Suppressor macrophage treated with lipopolysaccharide for 1 hour (primary cell): ENCODE data around the gene SLC25A3.
"Not testable (repeated sequence)": the region's sequence is repeated elsewhere in the genome, so short reads cannot be mapped to it uniquely, and the experiment has no call there.

Experiments
- DNase-seq, 3 donors: peaks; one replicate each; pipeline ENCODE4 v3.0.0-alpha.2; 2020 to 2022

SLC25A3 gene

GRCh38 chr12:98593351-98594049 is at the start of gene SLC25A3:
TSS of gene SLC25A3 (plus strand) at chr12:98593686. CDS start at chr12:98593979, 293 bp downstream.
- DNase-seq: peak; percentile 98 to 99 (median 99)

- DNase-seq: no peak
These were observed 49.8 kb upstream of the SLC25A3 start for GRCh38 chr12:98543701-98544100.

DNA sequence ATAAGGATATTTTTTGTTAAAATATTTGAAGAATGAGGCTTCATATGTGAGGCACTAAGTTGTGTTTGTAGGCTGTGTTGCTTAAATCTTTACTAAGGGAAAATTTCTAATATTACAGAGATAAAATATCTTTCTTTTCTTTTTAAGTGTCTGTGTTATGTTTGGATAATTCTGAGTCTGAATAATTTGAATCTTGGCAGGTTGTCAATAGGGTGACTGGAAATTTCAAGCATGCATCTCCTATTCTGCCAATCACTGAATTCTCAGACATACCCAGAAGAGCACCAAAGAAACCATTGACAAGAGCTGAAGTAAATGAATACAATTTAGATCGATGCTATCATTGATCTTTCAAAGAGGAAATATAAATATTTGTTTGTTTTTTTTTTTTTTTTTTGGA is 48.7 kb upstream of the SLC25A3 start:
- DNase-seq: no peak

DNA sequence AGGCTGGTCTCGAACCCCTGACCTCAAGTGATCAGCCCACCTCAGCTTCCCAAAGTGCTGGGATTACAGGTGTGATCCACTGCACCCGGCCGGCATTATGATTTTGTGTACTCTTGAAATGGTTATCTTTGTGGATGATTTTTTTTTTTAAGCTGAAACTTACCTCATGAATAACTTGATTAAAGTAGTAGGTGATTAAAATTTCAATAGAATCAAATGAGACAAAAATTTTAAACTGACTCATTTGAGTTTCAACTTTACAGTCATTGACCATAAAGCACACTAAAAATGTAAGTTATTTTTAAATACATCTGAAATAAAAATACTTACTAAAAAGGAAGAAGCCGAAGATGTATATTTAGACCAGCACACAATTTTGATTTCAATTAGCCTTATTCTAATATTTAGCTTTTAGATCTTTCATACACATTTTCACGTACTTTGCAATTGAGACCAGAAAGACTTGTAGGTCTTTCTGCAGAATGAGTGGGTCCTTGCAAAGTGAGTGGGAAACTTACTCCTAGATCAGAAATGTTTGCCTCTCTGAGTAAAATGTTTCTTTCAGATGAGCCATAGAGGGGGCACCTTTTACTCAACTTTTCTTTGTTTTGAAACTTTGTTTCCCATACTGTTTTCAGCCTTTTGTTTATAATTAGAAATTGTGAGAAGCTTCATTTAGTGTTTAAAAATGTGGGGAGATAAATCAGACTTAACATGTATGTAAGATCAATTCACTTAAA is 43.9 kb upstream of the SLC25A3 start:
- DNase-seq: no peak

GRCh38 chr12:98551787-98552186 is 41.7 kb upstream of the SLC25A3 start:
- no peak for DNase-seq

DNA sequence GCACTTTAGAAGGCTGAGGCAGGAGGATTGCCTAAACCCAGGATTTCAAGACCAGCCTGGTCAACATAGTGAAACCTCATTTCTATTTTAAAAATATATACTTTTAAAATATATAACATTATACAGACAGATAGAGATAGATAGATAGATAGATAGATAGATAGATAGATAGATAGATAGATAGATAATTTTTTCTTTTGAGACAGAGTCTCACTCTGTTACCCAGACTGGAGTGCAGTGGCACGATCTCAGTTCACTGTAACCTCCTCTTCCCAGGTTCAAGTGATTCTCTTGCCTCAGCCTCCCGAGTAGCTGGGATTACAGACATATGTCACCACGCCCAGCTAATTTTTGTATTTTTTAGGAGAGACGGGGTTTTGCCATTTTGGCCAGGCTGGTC is 35.4 kb upstream of the SLC25A3 start:
- DNase-seq: not testable (repeated sequence)

DNA sequence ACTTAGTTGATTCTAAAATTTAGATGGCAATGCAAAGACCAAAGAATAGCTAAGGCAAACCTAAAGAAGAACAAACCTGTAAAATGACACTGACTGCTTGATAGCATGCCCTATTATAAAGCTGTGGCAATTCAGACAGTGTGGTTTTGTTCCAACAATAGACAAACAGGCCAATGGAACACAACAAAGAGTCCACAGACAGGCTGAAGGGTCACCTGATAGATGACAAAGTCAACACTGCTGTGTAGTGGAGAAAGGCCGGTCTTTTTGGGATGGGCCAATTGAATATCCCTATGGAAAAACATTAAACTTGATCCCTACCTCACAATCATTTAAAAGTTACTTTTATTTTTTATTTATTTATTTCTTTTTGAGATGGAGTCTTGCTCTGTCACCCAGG is 33.8 kb upstream of the SLC25A3 start:
- DNase-seq: no peak

DNA sequence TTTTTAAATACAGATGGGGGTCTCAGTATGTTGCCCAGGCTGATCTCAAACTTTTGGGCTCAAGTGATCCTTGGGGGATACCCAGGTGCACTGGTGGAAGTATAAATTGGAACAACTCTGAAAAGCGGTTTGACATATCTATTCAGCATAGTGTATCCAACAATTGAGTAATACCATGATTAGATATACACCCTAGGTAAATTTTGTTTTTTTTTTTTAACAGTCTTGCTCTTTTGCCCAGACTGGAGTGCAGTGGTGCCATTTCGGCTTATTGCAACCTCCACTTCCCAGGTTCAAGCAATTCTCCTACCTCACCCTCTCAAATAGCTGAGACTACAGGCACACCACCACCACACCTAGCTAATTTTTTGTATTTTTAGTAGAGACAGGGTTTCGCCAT is 31.6 kb upstream of the SLC25A3 start:
- no peak for DNase-seq

- peak in 1 of 3 donors; percentile 12 for DNase-seq
These were observed 21.5 kb upstream of the SLC25A3 start for GRCh38 chr12:98572010-98572409.

DNA sequence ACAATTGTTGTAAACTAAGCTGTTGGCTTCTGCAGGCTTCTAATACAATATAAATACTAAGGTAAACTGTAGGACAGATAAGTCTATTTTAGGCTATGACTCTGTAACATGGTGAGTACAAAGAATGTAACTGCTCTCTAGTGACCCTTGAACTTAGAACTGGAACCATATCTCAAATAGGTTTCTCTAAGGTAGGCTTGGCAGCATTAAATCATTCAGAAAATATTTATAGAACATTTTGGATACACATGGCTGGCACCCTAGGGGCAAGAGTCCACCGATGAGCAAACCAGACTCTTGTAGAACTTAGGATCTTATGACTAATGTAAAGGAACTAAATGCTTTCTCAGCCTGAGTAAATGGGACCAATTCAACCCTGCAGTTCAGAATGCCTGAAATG is 19.4 kb upstream of the SLC25A3 start:
- DNase-seq: no peak

DNA sequence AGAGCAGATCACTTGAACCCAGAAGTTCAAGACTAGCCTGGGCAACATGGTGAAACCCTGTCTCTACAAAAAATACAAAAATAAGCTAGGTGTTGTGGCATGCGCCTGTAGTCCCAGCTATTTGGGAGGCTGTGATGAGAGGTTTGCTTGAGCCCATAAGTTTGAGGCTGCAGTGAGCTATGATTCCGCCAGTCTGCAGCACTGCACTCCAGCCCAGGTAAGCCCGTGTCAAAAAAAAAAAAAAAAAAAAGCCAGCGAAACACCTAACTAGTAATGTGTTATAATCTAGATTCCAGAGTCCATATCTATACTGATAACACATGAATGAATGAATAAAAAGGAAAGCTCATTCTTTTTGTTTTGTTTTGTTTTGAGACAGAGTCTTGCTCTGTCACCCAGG is 18.5 kb upstream of the SLC25A3 start:
- DNase-seq: no peak

GRCh38 chr12:98576795-98577194 is 16.7 kb upstream of the SLC25A3 start:
- not testable (repeated sequence) for DNase-seq

GRCh38 chr12:98578392-98578791 is 15.1 kb upstream of the SLC25A3 start:
- no peak for DNase-seq

DNA sequence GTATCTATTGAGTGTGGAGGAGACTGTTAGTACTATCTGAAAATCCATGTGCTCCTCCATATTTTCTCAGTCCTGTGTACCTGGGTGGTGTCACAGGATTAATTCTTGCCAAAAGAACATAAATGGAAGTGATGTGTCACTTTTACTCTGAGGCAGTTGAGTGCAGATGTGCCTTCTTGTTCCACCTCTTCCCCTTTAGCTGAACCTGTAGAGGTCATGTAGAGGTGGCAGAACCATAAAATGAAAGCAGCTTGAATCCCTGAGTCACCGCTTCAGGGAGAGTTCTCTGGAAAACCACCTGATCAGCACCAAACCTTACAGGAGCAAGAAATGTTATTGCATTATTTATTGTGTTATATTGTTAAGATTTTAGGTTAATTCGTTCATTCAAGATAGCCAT is 14.7 kb upstream of the SLC25A3 start:
- no peak for DNase-seq

DNA sequence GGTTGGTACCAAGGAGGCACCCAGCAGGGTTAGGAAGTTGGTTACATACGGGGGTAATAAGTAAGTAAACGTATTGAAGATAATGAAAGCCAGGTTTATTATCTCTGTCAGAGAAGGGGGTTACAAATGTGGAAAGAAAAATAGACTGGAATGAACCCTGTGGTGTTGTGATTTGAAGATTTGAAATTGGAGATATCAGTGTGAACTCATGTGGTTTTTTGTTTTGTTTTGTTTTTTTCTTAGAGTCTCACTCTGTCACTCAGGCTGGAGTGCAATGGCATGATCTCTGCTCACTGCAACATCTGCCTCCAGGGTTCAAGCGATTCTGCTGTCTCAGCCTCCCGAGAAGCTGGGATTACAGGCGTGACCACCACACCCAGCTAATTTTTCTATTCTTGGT is 14.1 kb upstream of the SLC25A3 start:
- no peak for DNase-seq

DNA sequence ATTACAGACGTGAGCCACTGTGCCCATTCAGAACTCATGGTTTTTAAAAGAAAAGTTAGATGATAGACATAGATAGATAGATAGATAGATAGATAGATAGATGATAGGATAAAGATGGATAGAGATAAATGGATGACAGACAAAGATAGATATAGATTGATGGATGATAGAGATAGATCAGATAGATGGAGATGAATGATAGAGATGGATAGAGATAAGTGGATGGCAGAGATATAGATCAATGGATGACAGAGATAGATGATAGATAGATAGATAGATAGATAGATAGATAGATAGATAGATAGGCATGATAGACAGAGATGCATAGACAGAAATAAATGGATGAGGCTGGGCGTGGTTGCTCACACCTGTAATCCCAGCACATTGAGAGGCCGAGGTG is 13.7 kb upstream of the SLC25A3 start:
- no peak for DNase-seq

DNA sequence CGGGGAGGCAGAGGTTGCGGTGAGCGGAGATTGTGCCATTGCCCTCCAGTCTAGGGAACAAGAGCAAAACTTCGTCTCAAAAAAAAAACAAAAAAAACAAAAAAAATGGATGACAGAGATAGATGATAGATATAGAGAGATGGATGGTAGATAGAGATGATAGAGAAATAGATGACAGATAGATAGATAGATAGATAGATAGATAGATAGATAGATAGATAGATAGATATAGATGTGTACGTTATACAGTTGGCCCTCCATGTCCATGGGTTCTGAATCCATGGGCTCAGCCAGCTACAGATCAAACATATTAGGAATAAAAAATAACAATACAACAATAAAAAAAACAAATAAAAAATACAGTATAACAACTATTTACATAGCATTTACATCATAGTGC is 12.8 kb upstream of the SLC25A3 start:
- no peak for DNase-seq

DNA sequence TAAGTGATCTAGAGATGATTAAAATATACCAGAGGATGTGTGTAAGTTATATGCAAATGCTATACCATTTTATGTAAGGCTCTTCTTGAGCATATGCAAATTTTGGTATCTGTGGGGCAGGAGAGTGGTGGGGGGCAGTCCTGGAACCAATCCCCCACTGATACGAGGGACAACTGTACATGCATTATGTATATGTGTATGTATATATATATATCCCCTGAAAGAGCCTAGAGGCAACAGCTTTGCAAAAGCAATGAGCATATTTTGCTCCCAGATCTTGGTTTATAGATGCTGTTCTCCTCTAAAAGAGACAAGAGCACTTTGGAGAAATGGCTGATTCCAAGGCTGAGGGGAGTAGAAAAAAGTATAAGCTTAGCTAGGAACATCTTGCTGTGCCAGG is 12.4 kb upstream of the SLC25A3 start:
- no peak for DNase-seq

GRCh38 chr12:98582093-98582492 is 11.4 kb upstream of the SLC25A3 start:
- no peak for DNase-seq

DNA sequence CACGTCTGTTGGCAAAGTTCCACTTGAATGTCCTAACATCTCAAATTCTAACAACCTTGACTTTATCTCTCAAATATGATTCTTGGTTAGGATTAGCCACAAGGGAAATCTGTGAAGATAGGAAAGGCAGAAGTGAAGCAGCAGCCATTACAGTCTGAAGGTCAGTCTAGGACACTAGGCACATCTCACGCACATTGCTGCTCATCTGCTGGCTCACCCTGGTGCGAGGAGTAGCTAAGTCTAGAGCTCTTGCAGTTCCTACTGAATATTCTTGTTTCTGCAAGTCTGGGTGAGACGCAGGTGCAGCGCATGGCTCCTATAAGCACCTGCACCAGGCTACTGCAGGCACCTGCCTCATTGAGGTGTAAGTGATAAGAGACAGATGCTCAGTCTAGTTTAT is 6.4 kb upstream of the SLC25A3 start:
- no peak for DNase-seq

DNA sequence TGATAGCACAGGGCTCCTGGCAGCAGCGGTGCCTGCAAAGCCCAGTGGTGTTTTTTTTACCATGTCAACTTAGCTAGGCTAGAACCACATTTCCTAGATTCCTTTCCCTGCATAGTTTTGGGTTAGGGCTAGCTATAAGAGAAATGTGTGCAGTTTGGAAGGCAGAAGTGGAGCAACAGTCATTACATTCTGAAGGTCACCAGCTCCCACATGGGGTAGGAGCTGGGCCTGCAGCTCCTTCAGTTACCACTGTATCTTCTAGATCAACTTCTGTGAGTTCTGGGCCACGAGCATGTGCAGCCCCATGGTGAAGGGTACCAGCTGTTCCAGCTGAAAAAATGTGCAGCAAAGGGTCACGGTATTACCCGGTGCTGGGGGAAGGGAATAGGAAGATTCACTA is 2.3 kb upstream of the SLC25A3 start:
- DNase-seq: no peak

DNA sequence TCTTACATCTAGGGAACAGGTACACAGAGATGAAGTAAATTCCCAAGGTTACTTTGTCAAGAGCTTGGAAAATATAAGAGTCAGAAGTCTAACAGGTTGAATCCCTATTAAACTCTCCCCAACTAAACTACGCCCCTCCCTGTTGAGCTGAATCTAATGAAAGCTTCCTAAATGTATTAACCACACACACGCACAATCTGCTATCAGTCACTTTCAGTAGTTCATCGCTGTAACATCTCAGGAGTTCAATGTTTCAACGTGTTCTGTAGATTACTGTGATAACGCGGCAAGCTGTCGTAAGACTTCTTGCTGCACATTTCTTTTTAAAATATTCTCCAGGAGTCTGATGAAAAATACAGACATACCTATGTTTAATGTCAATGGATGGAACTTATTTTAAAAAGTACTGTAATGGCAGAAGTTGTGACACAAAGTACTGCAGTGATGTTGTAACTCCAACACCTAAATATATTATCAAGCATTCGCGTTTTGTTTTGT is 612 bp upstream of the SLC25A3 start:
- peak in 1 of 3 donors; percentile 28 for DNase-seq

- DNase-seq: peak; percentile 66 to 70 (median 68)
These were observed 757 bp downstream of the SLC25A3 start for GRCh38 chr12:98594050-98594835.
